ENCODE data around the gene ZNF197. TPM values are rescaled to one million over a fixed set of nuclear protein-coding genes. Genes with fewer than 3 reads are reported as not detected.
A peak's percentile ranks its signal among the peaks of the same experiment; 100 is the strongest.

Gene ZNF197
- total RNA-seq, 1 donor = 17.7 TPM

- no peaks in the 10 kb centered on the region for H3K27me3 ChIP-seq (ENCODE audit: insufficient read depth, low read length)
- peaks cover 3% of the 10 kb centered on the region for H4K20me1 ChIP-seq (ENCODE audit: insufficient read depth, low read length)
- no peak overlapping the region for H3K27ac ChIP-seq (ENCODE audit: low read depth, low read length)
- peaks cover 20% of the 10 kb centered on the region for H3K79me2 ChIP-seq (ENCODE audit: insufficient read depth, low read length)
- no peak for TF ChIP-seq CTCF (IDR thresholded peaks at IDR 0.05; ENCODE audit: extremely low read depth, low read depth, low read length)
- peaks cover 16% of the 10 kb centered on the region for H3K9me3 ChIP-seq (ENCODE audit: low read depth, low read length)
- peaks cover 8% of the 10 kb centered on the region for H3K4me1 ChIP-seq (ENCODE audit: insufficient read depth, low read length)
- H2AFZ ChIP-seq (ENCODE audit: low read length) = no peak overlapping the region
- H3K36me3 ChIP-seq (ENCODE audit: insufficient read depth, low read length) = peaks cover 26% of the 10 kb centered on the region
- DNase-seq (ENCODE audit: insufficient read length, low spot score, missing footprints) = no peak
- H3K4me2 ChIP-seq (ENCODE audit: insufficient read depth, low read length) = peak overlapping the region; percentile 93
- peak overlapping the region; percentile 97 for H3K4me3 ChIP-seq (ENCODE audit: insufficient read depth, low read length)
Observed at GRCh38 chr3:44647771-44648170, 22.9 kb downstream of the ZNF197 start.

GRCh38 chr3:44648564-44649229 is 23.9 kb downstream of the ZNF197 start, which contains the start of gene ZNF35:
TSS of gene ZNF35 (plus strand) at chr3:44648732. CDS start at chr3:44651068, 2,336 bp downstream.
- TF ChIP-seq CTCF (IDR thresholded peaks at IDR 0.05; ENCODE audit: extremely low read depth, low read depth, low read length) = no peak
- Histone ChIP-seq H3K9me3 (ENCODE audit: low read depth, low read length) (peaks cover 7% of the 10 kb centered on the region), H2AFZ (ENCODE audit: low read length) (peak within 1 kb of the TSS; percentile 92), H3K4me3 (ENCODE audit: insufficient read depth, low read length) (peak within 1 kb of the TSS; percentile 97), H3K4me2 (ENCODE audit: insufficient read depth, low read length) (peak within 1 kb of the TSS; percentile 93), H3K27ac (ENCODE audit: low read depth, low read length) (peak within 1 kb of the TSS; percentile 76), H3K4me1 (ENCODE audit: insufficient read depth, low read length) (peaks cover 8% of the 10 kb centered on the region), H4K20me1 (ENCODE audit: insufficient read depth, low read length) (peaks cover 3% of the 10 kb centered on the region), H3K79me2 (ENCODE audit: insufficient read depth, low read length) (peaks cover 28% of the 10 kb centered on the region), H3K27me3 (ENCODE audit: insufficient read depth, low read length) (no peaks in the 10 kb centered on the region), H3K36me3 (ENCODE audit: insufficient read depth, low read length) (peaks cover 30% of the 10 kb centered on the region)
- peak; percentile 97 for DNase-seq (ENCODE audit: insufficient read length, low spot score, missing footprints)

- Histone ChIP-seq H3K27ac (ENCODE audit: low read depth, low read length) (no peak overlapping the region), H3K4me2 (ENCODE audit: insufficient read depth, low read length) (peak overlapping the region; percentile 93), H3K36me3 (ENCODE audit: insufficient read depth, low read length) (peaks cover 40% of the 10 kb centered on the region), H3K27me3 (ENCODE audit: insufficient read depth, low read length) (no peaks in the 10 kb centered on the region), H4K20me1 (ENCODE audit: insufficient read depth, low read length) (peaks cover 3% of the 10 kb centered on the region), H3K4me3 (ENCODE audit: insufficient read depth, low read length) (no peak overlapping the region), H2AFZ (ENCODE audit: low read length) (no peak overlapping the region), H3K9me3 (ENCODE audit: low read depth, low read length) (peaks cover 3% of the 10 kb centered on the region), H3K79me2 (ENCODE audit: insufficient read depth, low read length) (peaks cover 32% of the 10 kb centered on the region), H3K4me1 (ENCODE audit: insufficient read depth, low read length) (peaks cover 8% of the 10 kb centered on the region)
- no peak for DNase-seq (ENCODE audit: insufficient read length, low spot score, missing footprints)
- no peak for TF ChIP-seq CTCF (IDR thresholded peaks at IDR 0.05; ENCODE audit: extremely low read depth, low read depth, low read length)
Observed at GRCh38 chr3:44649709-44650108, 24.9 kb downstream of the ZNF197 start.

- Histone ChIP-seq H3K4me3 (ENCODE audit: insufficient read depth, low read length) (no peak overlapping the region), H3K79me2 (ENCODE audit: insufficient read depth, low read length) (peaks cover 26% of the 10 kb centered on the region), H3K27ac (ENCODE audit: low read depth, low read length) (no peak overlapping the region), H3K36me3 (ENCODE audit: insufficient read depth, low read length) (peaks cover 78% of the 10 kb centered on the region), H3K4me2 (ENCODE audit: insufficient read depth, low read length) (no peak overlapping the region), H3K9me3 (ENCODE audit: low read depth, low read length) (peaks cover 23% of the 10 kb centered on the region), H4K20me1 (ENCODE audit: insufficient read depth, low read length) (peaks cover 3% of the 10 kb centered on the region), H3K27me3 (ENCODE audit: insufficient read depth, low read length) (no peaks in the 10 kb centered on the region), H2AFZ (ENCODE audit: low read length) (no peak overlapping the region), H3K4me1 (ENCODE audit: insufficient read depth, low read length) (peaks cover 8% of the 10 kb centered on the region)
- TF ChIP-seq CTCF (IDR thresholded peaks at IDR 0.05; ENCODE audit: extremely low read depth, low read depth, low read length) = no peak
- DNase-seq (ENCODE audit: insufficient read length, low spot score, missing footprints) = no peak
Observed at GRCh38 chr3:44654039-44654438, 29.2 kb downstream of the ZNF197 start.
